A549 (cell line): ENCODE data around the gene PCDH9.

ENCODE experiments used
- BCL3 ChIP-seq: fragments of >200 bp; sonication (Bioruptor Twin); formaldehyde crosslinking; IDR thresholded peaks from 3 replicates; pipeline ENCODE4 v1.6.1; 2016
- CTCF ChIP-seq: fragments of >200 bp; sonication (Bioruptor Twin); formaldehyde crosslinking; IDR thresholded peaks from 3 replicates; pipeline ENCODE4 v1.5.1; 2016
- E2F6 ChIP-seq: IDR thresholded peaks from 2 replicates; pipeline ENCODE4 v1.6.1; 2012; ENCODE audit warnings: low read depth, borderline replicate concordance
- EP300 ChIP-seq, 2 experiments: fragments of >200 bp; sonication (Bioruptor Twin); formaldehyde crosslinking; IDR thresholded peaks; 2 replicates in 1 of 2; 3 replicates in 1 of 2; pipeline ENCODE4 v1.6.1; 2016 to 2017
- JUN ChIP-seq, 2 experiments: fragments of >200 bp; sonication (Bioruptor Twin); formaldehyde crosslinking; IDR thresholded peaks; 2 replicates in 1 of 2; 3 replicates in 1 of 2; pipeline ENCODE4 v1.6.1; 2016 to 2017
- KDM5A ChIP-seq: fragments of 200-600 bp; sonication (generic); IDR thresholded peaks from 2 replicates; pipeline ENCODE4 v1.6.1; 2016; ENCODE audit warnings: antibody characterized with exemption, mild to moderate bottlenecking
- MAX ChIP-seq: IDR thresholded peaks from 2 replicates; pipeline ENCODE4 v1.6.1; 2012
- NR3C1 ChIP-seq: fragments of >200 bp; sonication (Bioruptor Twin); formaldehyde crosslinking; IDR thresholded peaks from 3 replicates; pipeline ENCODE4 v1.6.1; 2017
- PBX3 ChIP-seq: IDR thresholded peaks from 2 replicates; pipeline ENCODE4 v1.6.1; 2012
- POLR2A ChIP-seq: IDR thresholded peaks from 2 replicates; pipeline ENCODE4 v1.6.1; 2012; ENCODE audit warnings: mild to moderate bottlenecking, low read length
- RAD21 ChIP-seq, 2 experiments: fragments of >200 bp in 1 of 2; sonication (Bioruptor Twin) in 1 of 2; formaldehyde crosslinking in 1 of 2; IDR thresholded peaks in 1 of 2; conservative IDR thresholded peaks in 1 of 2; 2 replicates in 1 of 2; 3 replicates in 1 of 2; pipeline ENCODE4 v1.6.1; 2012 to 2018; ENCODE audit warnings: inconsistent platforms in 1 of 2
- RFX5 ChIP-seq: fragments of 450-650 bp; IDR thresholded peaks from 2 replicates; pipeline ENCODE4 v1.7.1; 2014; ENCODE audit warnings: antibody characterized with exemption, mild to moderate bottlenecking, moderate library complexity
- USF2 ChIP-seq: fragments of 450-650 bp; IDR thresholded peaks from 2 replicates; pipeline ENCODE4 v1.6.1; 2014; ENCODE audit warnings: antibody characterized with exemption

- TF ChIP-seq EP300 (IDR thresholded peaks at IDR 0.05) (no peak), MAX (no peak), CTCF (no peak), PBX3 (no peak), JUN (IDR thresholded peaks at IDR 0.05) (no peak), KDM5A (no peak), RFX5 (no peak), POLR2A (no peak), BCL3 (no peak), USF2 (no peak), E2F6 (no peak), NR3C1 (no peak), RAD21 (conservative IDR thresholded peaks at IDR 0.05 in 1 of 2, IDR thresholded peaks at IDR 0.05 in 1 of 2) (no peak)
Measured at GRCh38 chr13:66556306-66556705, 673.8 kb downstream of the PCDH9 start.
